DND-41 (cell line): ENCODE data around the gene FAM168A.
A peak's percentile ranks its signal among the peaks of the same experiment; 100 is the strongest.

Experiments used
- ATAC-seq: fragments of 200-7000 bp; cut with Tn5 transposase; 3 replicates; pipeline ENCODE4 v1.9.1; 2021; ENCODE audit warnings: low read depth; ENCODE audit not compliant: insufficient read depth
- DNase-seq: peaks from one replicate; pipeline ENCODE4 v3.0.0-alpha.2; 2020
- H2AFZ ChIP-seq: 2 replicates; pipeline ENCODE4 v1.6.0; 2012; ENCODE audit warnings: low read depth, low read length
- H3K27ac ChIP-seq: 2 replicates; pipeline ENCODE4 v1.5.1; 2012; ENCODE audit warnings: low read length, inconsistent platforms
- H3K27me3 ChIP-seq: fragments of 200-600 bp; sonication (generic); 2 replicates; pipeline ENCODE4 v1.6.0; 2012; ENCODE audit warnings: low read length, mild to moderate bottlenecking, inconsistent platforms; ENCODE audit not compliant: insufficient read depth, poor library complexity
- H3K36me3 ChIP-seq: 2 replicates; pipeline ENCODE4 v1.5.1; 2012; ENCODE audit warnings: low read length, inconsistent platforms; ENCODE audit not compliant: insufficient read depth
- H3K4me1 ChIP-seq: 2 replicates; pipeline ENCODE4 v1.5.1; 2012; ENCODE audit warnings: mild to moderate bottlenecking, low read length; ENCODE audit not compliant: insufficient read depth
- H3K4me2 ChIP-seq: 2 replicates; pipeline ENCODE4 v1.6.0; 2012; ENCODE audit warnings: mild to moderate bottlenecking, moderate library complexity, low read length, inconsistent platforms; ENCODE audit not compliant: insufficient read depth
- H3K4me3 ChIP-seq, 2 experiments: fragments of 200-600 bp in 1 of 2; shearing (Covaris generic) in 1 of 2; 2 replicates each; pipeline ENCODE4 v1.5.1; 2012 to 2016; ENCODE audit warnings: inconsistent platforms in 2 of 2, low read length in 2 of 2, mild to moderate bottlenecking in 2 of 2, low read depth in 1 of 2, moderate library complexity in 1 of 2
- H3K79me2 ChIP-seq: 2 replicates; pipeline ENCODE4 v1.6.0; 2012; ENCODE audit warnings: low read length, inconsistent platforms; ENCODE audit not compliant: insufficient read depth
- H3K9ac ChIP-seq: 2 replicates; pipeline ENCODE4 v1.6.0; 2012; ENCODE audit warnings: low read depth, mild to moderate bottlenecking, inconsistent platforms, low read length, moderate library complexity
- H3K9me3 ChIP-seq: 2 replicates; pipeline ENCODE4 v1.5.1; 2012; ENCODE audit warnings: low read length, moderate library complexity, mild to moderate bottlenecking, inconsistent platforms; ENCODE audit not compliant: insufficient read depth, severe bottlenecking
- H4K20me1 ChIP-seq: 2 replicates; pipeline ENCODE4 v1.6.0; 2012; ENCODE audit warnings: low read length; ENCODE audit not compliant: insufficient read depth
- EZH2 ChIP-seq: IDR thresholded peaks from 3 replicates; pipeline ENCODE4 v1.6.1; 2012; ENCODE audit warnings: borderline replicate concordance, low read depth, mild to moderate bottlenecking, moderate library complexity, low read length, inconsistent platforms; ENCODE audit not compliant: severe bottlenecking
- TF ChIP-seq, protein P1 (sequence below): IDR thresholded peaks from 2 replicates; pipeline ENCODE4 v1.5.1; 2012; ENCODE audit warnings: borderline replicate concordance, low read length, moderate library complexity, mild to moderate bottlenecking; ENCODE audit not compliant: poor library complexity, severe bottlenecking; ENCODE audit errors: extremely low read depth

Gene FAM168A

DNA sequence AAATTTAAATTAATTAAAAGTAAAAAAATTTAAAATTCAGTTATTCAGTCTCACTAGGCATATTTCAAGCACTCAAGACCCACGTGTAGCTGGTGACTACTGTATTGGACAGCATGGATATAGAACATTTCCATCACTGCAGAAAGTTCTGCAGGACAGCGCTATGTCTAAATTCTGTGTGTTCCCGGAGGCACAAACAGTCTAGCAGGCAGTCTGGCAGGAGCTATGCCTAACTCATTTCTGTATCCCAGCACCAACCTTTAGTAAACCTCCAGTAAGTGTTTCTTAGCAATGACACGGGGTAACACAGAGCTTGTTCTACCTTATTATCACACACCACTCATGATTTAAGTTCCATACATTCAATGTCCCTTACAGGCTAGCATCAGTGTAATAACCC, 48.5 kb downstream of the FAM168A start:
- Histone ChIP-seq H3K27ac (no peak overlapping the region), H3K79me2 (peaks cover 25% of the 10 kb centered on the region), H3K36me3 (no peaks in the 10 kb centered on the region), H3K4me1 (peaks cover 19% of the 10 kb centered on the region; the same call in 1 of the 2 replicates), H2AFZ (no peak overlapping the region), H3K27me3 (no peaks in the 10 kb centered on the region), H3K4me3 (no peak overlapping the region), H3K4me2 (no peak overlapping the region), H3K9me3 (no peaks in the 10 kb centered on the region), H4K20me1 (0 out of 2 replicates have a peak, but pooled peaks cover 4% of the 10 kb centered on the region), H3K9ac (no peak overlapping the region)
- TF ChIP-seq EZH2, result no peak
- TF ChIP-seq, protein P1, sequence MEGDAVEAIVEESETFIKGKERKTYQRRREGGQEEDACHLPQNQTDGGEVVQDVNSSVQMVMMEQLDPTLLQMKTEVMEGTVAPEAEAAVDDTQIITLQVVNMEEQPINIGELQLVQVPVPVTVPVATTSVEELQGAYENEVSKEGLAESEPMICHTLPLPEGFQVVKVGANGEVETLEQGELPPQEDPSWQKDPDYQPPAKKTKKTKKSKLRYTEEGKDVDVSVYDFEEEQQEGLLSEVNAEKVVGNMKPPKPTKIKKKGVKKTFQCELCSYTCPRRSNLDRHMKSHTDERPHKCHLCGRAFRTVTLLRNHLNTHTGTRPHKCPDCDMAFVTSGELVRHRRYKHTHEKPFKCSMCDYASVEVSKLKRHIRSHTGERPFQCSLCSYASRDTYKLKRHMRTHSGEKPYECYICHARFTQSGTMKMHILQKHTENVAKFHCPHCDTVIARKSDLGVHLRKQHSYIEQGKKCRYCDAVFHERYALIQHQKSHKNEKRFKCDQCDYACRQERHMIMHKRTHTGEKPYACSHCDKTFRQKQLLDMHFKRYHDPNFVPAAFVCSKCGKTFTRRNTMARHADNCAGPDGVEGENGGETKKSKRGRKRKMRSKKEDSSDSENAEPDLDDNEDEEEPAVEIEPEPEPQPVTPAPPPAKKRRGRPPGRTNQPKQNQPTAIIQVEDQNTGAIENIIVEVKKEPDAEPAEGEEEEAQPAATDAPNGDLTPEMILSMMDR, result no peak
- DNase-seq (no peak), ATAC-seq (no peak)

DNA sequence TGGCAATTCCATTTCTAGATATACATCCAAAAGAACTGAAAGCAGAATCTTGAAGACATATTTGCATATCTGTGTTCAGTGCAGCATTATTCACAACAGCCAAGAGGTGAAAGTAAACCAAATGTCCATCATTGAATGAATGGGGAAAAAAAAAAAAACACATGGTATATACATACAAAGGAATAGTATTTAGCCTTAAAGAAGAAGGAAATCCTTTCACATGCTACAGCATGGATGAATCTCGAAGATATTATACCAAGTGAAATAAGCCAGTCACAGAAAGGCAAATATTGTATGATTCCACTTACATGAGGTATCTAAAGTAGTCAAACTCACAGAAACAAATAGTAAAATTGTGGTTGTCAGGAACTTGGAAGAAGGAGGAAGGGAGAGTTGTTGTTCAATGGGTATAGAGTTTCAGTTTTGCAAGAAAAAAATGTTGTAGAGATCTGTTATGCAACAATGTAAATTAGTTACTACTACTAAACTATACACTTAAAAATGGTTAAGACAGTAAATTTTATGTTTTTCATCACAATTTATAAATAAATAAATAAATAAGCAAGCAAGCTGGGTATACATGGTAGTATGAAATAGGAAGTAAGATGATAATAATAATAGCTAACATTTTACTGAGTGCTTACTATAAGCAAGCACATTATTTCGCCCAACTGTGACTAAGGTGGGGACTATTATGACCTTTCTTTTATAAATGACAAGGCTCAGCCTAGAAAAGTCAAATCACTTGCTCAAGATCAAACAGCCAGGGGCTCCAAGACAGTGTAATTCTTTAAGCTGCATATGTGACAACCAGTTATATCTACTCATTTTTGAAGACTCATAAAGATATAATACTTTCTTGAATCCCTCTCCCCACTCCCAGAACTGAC, 50.0 kb downstream of the FAM168A start:
- Histone ChIP-seq H3K4me1 (peaks cover 19% of the 10 kb centered on the region; the same call in 1 of the 2 replicates), H4K20me1 (0 out of 2 replicates have a peak, but pooled peaks cover 4% of the 10 kb centered on the region), H3K27ac (no peak overlapping the region), H3K4me3 (no peak overlapping the region), H3K9ac (no peak overlapping the region), H2AFZ (no peak overlapping the region), H3K79me2 (peaks cover 22% of the 10 kb centered on the region), H3K4me2 (no peak overlapping the region), H3K36me3 (no peaks in the 10 kb centered on the region), H3K9me3 (no peaks in the 10 kb centered on the region), H3K27me3 (no peaks in the 10 kb centered on the region)
- DNase-seq (no peak), ATAC-seq (no peak)
- TF ChIP-seq EZH2, result no peak
- TF ChIP-seq, protein P1, result no peak

- H3K9me3 ChIP-seq, result no peaks in the 10 kb centered on the region
- no peak overlapping the region for H3K4me2 ChIP-seq
- no peak overlapping the region for H2AFZ ChIP-seq
- H3K27ac ChIP-seq, result 0 out of 2 replicates have a peak overlapping the region, but pooled peaks have one; percentile 24
- H3K36me3 ChIP-seq, result no peaks in the 10 kb centered on the region
- peaks cover 34% of the 10 kb centered on the region for H3K4me1 ChIP-seq
- peaks cover 43% of the 10 kb centered on the region for H3K79me2 ChIP-seq
- H4K20me1 ChIP-seq, result 0 out of 2 replicates have a peak, but pooled peaks cover 4% of the 10 kb centered on the region
- no peak overlapping the region for H3K4me3 ChIP-seq
- no peak overlapping the region for H3K9ac ChIP-seq
- TF ChIP-seq, protein P1, result no peak
- no peak for TF ChIP-seq EZH2
- ATAC-seq (no peak), DNase-seq (no peak)
- H3K27me3 ChIP-seq, result no peaks in the 10 kb centered on the region
Measured at GRCh38 chr11:73542175-73542574, 55.7 kb downstream of the FAM168A start.
